Astrocyte of the hippocampus (primary cell): Measurements from ENCODE around the gene ZP1.
A peak's percentile ranks its signal among the peaks of the same experiment; 100 is the strongest.

Source experiments
- DNase-seq: peaks from one replicate; pipeline ENCODE4 v3.0.0; 2011; ENCODE audit warnings: low read depth, low spot score

The ZP1 gene

DNA sequence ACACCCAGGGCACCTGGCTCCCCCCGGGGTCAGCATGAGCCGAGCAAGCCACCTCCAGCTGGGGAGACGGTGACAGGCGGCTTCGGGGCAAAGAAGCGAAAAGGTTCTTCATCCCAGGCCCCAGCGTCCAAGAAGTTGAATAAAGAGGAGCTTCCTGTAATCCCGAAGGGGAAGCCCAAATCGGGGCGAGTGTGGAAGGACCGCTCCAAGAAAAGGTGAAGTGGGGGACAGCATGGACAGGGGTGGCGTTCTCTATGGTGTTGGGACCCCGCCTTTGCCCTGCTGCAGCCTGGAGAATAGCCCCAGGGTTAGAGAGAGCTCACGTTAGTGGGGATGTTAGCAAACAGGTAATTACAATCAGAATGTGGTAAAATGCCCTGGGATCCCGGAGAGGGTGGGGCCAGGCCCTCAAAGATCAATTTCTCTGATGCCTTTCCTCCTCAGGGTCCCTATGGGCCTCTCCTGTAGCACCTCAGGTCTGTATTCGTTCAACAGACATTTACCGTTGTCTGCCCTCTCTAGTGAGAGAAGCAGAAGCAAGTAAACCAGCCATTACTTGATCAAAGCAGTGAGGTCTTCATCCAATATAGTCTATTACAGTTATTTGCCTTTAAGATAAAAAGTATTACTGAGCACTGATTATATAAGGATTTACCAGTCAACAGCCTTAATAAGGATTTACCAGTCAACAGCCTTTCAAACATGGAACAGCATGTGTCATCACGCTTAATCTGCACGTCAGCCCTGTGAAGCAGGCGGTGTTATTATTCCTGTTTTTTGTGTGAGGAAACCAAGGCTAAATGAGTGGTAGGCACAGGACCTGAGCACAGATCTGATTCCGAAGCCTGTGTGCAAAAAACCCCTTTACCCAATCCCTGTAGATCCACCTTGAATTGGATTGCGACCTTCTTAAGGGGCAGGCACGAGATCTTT lies 24.4 kb upstream of the ZP1 start:
- DNase-seq: no peak

GRCh38 chr11:60844045-60844869 lies 23.1 kb upstream of the ZP1 start:
- DNase-seq: no peak

- no peak for DNase-seq
Observed at GRCh38 chr11:60844870-60845221, 22.5 kb upstream of the ZP1 start.

GRCh38 chr11:60845338-60845737 lies 22.0 kb upstream of the ZP1 start:
- no peak for DNase-seq

DNA sequence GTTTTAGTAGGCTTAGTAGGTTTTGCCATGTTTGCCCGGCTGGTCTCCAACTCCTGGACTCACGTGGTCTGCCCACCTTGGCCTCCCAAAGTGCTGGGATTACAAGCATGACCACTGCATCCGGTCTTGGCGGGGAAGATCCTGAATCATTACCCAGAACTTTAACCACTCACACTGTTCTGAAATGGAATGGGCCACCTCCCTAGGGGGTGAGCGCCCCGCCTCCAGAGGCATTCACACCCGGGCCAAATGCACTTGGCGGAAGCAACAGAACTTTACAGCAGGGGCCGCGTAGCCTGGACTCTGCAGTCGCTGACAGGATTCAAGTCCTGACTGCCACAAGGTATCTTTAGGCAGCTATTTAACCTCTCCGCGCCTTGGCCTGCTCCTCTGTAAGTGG lies 20.1 kb upstream of the ZP1 start:
- DNase-seq: peak; percentile 44

DNA sequence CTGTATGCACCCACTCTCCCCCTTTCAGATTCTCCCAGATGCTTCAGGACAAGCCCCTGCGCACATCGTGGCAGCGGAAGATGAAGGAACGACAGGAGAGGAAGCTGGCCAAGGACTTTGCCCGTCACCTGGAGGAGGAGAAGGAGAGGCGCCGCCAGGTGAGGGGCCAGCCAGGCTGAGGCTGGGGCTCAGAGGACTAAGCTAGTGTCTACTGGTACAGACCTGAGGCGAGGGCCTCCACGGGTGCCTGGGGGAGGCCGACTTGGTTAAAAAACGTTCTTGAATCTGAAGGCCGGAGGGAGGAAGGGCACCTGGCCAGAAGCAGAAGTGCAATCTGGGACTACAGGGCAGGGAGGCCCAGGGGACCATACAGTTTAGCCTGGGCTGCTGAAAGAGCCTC lies 19.4 kb upstream of the ZP1 start:
- no peak for DNase-seq

DNA sequence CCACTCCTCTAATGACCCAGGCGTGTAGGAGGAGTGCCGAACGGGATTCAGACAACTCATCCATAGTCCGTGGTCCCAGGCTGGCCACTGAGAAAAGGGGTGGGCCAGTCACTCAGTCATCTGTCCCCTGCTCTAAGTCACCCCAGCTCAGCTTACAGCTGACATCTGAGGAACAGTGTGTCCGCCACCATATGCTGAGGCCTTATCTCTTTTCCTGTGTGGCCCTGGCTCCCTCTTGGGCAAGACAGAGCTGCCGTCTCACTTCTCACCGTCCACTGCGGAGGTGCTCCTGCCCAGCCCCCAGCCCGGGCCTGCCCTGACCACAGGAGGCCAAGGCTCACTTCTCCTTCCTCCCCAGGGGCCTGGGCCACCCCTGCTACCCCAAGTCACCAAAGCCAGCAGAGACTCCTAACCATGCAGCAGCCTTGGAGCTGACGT lies 18.6 kb upstream of the ZP1 start:
- DNase-seq: no peak

DNA sequence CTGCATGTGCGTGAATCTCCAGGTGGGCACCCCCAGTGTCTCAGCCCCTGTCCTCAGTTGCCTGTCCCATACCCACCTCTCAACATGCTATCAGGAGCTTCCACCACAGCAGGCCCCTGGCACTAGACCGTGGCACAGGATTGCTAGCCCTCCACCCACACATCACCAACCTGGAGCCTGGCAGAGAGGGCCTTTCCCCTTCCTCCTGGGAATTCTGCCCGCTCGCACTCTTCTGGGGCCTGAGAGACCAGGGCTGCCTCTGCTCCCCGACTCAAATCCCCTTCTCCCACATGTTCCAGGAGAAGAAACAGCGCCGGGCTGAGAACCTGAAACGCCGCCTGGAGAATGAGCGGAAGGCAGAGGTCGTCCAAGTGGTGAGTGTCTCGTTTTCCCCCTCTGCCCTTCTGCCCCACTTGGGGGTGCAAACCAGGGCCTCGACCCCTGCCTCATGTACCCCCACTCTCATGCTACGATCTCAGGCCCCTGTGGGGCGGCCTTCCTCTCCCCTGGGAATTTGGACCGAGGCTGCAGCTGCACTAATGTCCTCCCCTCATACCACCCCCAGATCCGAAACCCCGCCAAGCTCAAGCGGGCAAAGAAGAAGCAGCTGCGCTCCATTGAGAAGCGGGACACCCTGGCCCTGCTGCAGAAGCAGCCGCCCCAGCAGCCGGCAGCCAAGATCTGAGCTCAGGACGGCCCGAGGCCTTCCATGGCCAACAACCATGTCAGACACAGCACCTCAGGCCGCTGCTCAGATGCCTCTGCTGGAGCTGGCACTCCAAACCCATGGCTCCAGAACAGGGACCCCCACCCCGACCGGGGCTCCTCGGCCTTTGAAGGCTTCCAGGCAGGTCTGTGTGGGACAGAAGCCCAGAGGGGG lies 17.5 kb upstream of the ZP1 start:
- no peak for DNase-seq

GRCh38 chr11:60851327-60852104 lies 15.8 kb upstream of the ZP1 start:
- no peak for DNase-seq

GRCh38 chr11:60852117-60852981 lies 15.0 kb upstream of the ZP1 start:
- DNase-seq: no peak

DNA sequence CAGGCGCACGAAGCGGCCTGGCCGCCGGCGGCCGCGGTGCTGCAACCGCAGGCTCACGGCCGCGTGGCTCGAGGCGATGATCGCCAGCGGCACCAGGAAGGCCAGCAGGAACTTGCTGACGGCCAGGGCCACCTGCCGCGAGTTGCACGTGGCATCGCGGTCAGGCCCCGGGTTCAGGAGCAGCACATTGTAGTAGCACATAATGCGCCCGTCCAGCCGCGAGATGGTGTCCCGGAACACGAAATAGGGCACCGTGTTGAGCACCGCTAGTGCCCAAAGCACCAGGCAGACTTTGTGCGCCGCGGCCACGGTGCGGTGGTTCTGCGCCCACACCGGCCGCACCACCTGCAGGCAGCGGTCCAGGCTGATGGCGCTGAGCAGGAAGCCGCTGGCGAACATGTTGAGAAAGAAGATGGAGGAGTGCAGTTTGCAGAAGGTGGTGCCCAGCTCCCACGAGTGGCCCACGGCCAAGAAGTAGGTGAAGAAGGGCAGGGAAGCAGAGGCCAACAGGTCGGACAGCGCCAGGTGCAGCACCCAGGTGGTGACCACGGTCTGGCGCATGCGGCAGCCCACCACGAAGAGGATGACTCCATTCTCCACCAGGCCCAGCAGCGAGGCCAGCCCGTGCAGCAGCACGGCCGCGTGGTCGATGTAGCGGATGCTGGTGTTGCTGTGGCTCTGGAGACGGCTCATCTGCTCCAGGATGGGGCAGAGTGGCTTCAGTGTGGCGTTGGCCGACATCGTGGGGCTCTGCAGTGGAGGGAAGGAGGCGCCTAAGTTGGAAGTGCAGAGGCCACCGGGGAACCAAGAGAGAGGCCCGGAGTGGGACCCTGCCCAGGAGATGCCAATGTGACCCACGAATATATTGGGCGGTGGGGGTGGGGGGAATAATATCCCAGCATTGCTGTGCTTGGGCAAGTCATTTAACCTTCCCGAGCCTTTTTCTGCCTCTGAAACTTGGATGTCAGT lies 14.1 kb upstream of the ZP1 start:
- no peak for DNase-seq

DNA sequence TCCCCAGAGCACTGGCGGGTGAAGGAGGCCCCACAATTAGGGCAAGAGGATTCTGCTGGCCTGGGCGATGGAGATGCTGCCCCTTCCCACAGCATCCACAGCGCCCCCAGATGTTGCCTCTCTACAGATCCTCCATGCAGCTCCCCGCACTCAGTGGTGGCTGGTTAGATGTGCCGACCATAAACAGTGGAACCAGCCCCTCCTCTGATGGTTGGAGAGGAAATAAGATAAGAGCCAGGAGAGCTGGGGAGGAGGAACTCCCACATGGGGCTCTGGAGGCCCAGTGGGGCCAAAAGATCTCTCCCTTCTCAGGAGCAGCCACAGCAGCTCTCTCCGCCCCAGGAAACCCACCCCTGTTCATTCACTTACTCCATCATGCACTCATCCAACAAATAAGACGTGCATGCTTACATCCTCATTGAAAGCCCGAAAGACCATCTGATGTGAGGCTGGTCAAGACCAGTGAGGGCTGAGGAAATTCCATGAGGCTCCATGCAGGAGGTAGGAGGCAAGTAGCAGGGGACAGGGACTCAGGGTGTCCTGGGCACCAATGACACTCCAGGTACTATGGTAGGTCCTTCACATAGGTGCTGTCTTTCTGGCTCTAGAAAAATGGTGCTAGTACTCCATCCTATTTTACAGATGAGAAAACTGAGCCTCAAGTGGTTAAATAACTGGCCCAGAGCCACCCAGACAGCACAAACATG lies 13.0 kb upstream of the ZP1 start:
- no peak for DNase-seq

DNA sequence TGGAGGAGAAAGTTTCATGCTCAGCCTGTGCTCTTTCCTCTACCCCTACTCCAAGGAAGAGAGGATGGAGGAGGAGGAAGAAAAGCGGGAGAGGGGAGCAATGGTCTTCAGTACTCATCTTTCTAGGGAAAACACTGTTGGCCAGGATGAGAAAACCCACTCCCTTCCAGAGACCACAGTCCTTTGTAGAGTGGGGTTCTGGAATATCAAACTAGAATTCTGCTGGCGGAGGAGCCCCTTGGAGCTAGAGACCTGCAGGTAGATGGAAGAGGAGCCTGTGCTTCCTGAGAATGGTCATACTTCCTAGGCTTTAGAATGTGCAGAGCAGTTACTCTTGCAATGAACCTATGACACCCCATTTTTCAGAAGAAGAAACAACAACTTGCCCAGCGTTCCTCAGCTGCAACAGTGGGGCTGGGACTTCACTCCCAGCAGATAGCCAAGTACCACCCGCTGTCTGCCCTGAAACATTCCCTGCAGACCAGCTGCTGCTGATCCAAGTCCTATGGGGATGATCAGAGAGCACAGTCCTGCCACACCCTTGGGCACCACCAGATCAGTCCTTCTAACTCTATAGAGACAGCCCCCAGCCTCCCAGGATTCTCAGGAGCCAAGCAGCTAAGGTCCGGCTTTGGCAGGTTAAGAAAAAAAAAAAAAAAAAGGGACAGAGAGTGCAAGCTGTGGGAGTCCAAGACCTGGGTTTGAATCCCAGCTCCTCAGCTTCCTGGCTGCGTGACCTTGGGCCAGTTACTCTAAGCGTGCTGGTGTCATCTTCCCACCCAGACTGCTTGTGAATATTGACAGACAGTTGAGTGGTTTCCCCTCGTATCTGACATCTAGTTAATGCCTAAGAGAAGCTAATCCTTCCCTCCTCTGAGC lies 12.3 kb upstream of the ZP1 start:
- DNase-seq: no peak

DNA sequence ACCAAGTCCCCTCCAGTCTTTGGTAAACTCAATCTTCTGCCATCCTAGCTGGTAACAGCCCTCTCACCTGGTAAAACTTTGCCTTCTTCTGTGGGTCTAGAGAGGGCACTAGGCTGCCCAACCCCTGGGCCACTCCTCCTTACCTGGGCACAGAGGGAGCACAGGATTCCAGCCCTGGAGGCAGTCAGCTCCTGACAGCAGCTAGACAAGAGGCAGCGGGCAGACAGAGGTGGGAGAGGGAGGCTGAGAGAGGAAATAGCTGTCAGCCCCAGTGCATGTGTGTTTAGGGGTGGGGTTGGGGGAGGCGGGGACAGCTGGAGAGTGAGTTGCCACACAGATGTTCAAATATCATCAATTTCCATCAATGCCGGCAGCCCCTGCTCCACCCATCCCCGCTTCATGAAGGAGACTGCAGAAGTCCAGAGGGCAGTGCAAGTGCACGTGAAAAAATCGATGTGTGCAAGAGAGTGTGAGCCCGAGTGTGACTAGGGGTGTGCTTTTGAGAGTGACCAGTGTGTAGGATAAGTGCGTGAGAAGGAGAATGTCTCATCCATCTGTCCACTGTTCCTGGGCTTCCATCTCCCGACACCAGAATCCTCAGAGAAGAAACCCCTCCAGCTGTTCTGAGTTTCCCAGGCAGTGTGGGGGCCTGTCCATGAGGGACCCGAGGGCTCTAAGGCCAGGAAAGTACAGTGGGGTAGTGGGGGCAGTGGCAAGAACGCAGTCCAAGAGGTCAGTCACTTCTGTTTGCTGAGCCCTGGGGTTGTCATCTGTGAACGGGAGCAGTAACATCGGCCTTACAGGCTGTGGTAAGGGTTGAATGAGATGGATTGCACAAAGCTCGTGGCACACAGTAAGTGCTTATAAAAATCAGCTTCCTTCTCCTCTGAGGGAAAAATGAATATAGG lies 11.4 kb upstream of the ZP1 start, which contains the start of gene PTGDR2:
TSS of gene PTGDR2 (minus strand) at position 225 of the 908 bp plus-strand sequence. CDS start 2,228 bp downstream, outside the sequence.
- DNase-seq: no peak

- no peak for DNase-seq
Observed at GRCh38 chr11:60857378-60858232, 9.7 kb upstream of the ZP1 start.
